ENCODE data around the gene C11orf87.

Gene C11orf87
- 0 to 2.8 (median 0) reads per million in 17 experiments for total RNA-seq

DNA sequence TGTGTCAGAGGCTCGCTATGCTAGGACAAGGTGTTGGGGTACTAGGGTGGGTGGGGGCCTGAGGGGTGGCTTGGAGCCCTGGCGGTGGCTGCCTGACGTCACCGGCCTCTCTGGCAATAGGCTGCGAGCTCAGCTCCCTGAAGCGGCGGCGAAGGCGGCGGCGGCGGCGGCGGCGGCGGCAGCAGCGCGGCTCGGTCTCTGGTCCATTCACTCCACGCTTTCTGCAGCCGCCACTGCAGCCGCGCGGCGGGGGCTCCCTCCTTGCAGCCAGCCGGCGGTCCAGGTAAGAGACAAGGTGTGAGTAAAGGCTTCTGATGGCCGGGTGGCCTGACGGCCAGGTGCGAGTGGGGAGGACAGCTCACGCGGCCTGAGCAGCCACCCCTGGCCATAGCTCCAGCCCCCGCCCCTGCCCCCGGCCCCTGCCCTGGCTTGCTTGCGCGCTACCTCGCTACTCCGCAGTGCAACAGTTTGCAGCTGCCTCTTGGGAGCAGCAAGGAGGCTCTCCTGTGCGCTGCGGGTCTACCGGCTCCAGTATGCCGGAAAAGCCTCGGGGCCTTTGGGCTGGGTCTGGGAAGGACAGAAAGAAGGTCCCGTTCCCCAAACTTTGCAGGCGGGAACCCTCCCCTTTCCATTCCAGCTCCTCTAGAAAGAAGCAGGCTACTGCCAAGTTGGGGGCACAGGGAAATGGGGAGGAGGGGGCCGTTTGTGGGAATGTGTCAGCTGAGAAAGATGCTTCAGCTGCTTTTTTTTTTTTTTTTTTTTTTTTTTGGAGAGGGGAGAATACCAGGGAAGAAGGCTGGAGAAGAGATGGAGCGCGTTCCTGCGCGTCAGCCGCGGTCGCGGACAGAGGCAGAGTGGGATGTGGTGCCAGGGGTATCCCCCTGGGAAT lies at the start of gene C11orf87:
C11orf87 (plus strand) TSS at position 210 of the 889 bp plus-strand sequence. CDS start 1,444 bp downstream, outside the sequence.
- DNase-seq, result no peak

DNA sequence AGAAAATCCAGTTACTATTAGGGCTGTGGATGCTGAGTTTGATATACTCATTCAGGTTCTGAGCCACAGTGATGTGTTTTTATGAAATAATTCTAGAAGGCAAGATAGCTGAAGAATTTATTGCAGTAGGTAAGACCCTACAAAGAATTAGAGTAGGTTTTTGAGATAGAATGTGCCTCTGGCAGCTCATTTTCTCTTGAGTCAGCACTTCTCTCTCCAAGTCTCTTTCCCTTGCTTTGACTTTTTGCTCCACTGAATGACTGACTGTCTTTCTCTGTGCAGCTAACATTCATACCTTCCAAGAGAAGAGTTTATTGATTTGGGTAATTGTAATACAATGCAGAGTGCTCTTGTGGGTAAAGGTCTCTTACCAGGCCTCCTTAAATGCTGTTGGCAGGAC lies 48.0 kb upstream of the C11orf87 start:
- no peak for DNase-seq

DNA sequence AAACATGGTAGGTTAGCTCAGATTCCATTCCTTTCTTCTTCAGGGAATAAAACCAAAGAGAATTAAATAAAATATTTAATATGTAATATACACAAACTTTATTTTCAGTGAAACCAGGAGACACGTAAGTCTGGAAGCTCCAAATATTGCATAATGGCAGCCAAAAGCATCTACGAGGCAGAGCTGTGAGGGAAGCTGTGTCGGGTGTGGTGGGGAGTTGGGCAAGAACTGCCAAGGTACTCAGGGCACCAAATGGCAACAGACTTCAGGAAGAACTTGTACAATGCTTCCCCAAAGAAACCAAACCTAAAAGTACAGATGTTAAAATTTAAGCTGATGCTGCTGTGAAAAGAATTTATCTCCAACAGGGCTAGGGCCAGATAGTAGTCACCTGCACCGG lies 47.5 kb upstream of the C11orf87 start:
- no peak for DNase-seq

DNA sequence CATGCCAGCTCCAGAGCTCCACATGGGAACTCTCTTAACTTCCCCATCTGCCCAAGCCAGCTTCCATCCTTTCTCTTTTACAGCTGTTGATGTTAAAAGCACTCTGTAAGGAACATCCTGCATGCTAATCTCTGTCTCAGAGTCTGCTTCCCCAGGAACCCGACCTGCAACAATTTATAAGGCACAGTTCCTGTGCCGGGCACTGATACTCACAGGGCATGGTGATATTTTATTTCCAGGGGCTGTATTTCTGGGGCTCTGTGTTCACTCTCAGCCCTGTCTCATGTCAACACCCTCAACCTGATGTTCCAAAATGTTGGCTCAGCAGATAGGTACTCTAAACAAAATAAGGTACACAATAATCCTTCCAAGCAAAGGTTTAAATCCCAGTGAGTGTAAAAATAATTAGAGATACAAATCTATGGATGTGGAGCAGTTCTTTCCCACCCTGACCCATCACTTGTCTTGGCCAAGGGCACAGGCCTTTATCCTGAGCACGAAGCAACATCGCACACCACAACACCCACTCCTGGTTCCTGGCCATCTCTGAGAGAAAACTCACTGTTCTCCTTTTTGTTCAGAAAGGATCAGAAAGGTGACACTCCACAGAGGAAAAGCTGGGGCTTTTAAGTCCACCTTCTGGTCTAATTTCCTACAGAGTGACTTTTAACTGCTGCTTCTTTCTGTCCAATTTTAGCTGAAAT lies 44.8 kb upstream of the C11orf87 start:
- DNase-seq, result no peak

GRCh38 chr11:109378034-109378433 lies 44.0 kb upstream of the C11orf87 start:
- DNase-seq, result no peak

DNA sequence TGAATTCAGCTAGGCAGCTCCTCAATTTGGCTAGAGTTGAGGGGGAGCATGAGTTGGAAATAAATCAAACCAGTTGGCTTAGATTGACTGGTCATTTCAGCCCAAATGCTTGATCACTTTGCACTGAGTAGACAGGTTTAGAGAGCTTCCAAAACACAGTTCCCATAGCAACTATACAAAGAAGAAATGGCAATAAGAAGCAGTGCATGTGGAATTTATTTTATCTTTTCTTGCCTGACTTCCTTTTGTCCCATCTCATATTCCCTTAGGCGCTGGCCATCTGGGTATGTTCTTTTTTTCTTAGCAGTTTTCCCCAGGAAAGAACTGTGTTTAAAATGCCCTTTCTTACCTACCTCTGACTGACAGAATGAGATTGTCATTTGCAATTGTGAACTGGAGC lies 38.7 kb upstream of the C11orf87 start:
- no peak for DNase-seq

- DNase-seq, result no peak
Measured at GRCh38 chr11:109384873-109385272, 37.1 kb upstream of the C11orf87 start.

- no peak for DNase-seq
Measured at GRCh38 chr11:109388982-109389381, 33.0 kb upstream of the C11orf87 start.

- DNase-seq, result no peak
Measured at GRCh38 chr11:109390752-109391151, 31.2 kb upstream of the C11orf87 start.

- no peak for DNase-seq
Measured at GRCh38 chr11:109401545-109401944, 20.4 kb upstream of the C11orf87 start.

DNA sequence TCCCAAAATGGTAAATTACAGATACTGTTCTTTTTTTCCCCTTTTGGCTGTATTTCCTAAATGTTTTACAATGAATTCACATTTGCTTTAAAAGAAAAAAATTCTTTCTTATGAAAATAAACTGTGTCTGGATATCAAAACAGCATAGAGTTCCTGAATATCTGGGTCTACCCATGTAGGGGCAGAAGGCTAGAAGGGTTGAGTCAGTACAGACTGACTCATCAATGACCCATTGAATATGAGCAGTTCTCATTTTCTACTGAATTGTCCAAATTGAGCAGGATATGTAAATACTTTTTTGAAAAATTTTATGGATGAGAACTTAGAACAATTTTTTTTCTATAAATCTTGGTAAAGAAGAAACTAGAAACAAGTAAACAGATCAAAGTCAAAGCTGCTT lies 16.3 kb upstream of the C11orf87 start:
- DNase-seq, result no peak

- DNase-seq, result no peak
Measured at GRCh38 chr11:109416601-109417000, 5.4 kb upstream of the C11orf87 start.

- DNase-seq, result no peak
Measured at GRCh38 chr11:109422870-109423465, 978 bp downstream of the C11orf87 start.

DNA sequence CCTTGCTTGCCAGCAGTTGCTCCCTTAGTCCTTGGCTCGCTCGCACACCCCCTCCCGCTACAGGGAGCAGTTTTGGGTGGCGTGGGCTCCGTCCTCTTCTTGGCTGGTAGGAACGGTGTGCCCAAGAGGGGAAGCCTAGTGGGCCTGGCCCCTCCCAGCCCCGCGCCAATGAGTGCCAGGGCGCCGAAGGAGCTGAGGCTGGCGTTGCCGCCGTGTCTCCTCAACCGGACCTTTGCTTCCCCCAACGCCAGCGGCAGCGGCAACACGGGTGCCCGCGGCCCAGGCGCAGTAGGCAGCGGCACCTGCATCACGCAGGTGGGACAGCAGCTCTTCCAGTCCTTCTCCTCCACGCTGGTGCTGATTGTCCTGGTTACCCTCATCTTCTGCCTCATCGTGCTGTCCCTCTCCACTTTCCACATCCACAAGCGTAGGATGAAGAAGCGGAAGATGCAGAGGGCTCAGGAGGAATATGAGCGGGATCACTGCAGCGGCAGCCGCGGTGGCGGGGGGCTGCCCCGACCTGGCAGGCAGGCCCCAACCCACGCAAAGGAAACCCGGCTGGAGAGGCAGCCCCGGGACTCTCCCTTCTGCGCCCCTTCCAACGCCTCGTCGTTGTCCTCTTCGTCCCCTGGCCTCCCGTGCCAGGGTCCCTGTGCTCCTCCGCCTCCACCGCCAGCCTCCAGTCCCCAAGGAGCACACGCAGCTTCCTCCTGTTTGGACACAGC lies 1.6 kb downstream of the C11orf87 start:
- DNase-seq, result no peak

- DNase-seq, result no peak
Measured at GRCh38 chr11:109424901-109425300, 2.9 kb downstream of the C11orf87 start.

DNA sequence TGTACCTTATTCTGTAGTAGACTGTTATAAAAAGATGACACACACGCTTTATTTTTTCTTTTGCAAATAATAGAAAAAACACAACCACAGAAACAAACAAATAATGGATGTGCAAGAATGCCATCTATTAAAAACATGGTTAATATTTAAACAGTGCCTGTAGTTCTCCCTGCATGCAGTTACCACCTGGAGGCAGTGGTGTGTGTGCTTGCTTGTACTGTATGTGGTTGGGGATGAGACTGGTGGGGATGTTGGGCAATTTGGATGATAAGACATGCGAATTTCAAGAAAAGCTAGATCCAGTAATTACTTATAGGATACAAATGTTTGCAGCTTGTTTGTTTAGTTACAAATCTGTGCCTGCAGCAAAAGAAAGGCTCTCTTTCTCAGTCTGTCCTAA lies 3.6 kb downstream of the C11orf87 start:
- DNase-seq, result no peak

DNA sequence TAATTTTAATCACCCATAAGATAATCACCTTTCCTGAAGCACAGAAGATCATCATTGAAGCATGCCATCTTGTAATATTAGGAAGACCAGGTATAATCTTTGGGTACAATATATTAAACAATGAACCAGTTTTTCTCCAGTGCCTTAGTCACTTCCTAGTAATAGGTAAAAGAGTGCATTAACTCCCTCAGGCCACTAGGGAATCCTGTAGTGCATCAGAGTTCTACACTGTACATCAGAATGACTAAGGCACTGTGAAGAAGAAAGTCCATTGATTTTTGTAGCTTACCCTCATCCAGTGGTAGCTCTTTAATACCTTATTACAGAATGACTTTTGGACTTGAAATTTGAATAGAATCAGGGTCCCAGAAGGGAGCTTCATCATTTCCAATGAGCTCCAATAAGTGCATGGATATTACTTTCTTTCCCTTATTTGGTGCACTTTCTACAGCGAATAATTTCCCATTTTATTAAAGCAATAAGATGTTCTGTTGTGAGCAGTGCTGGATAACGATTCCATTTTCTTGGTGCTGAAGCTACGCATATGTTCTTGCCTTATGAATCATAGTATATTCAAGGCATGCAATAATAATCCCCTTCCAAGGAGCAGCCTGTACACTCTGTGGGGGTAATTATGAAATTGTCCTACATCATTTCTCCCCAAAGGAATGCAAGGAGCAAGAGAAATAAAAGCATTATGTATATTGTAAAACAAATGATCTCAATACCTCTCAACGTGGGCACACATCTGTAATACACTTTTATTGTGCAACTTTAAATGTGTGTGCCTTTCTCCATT lies 4.7 kb downstream of the C11orf87 start:
- DNase-seq, result peak in 1 of 4 experiments; percentile 2

- no peak for DNase-seq
Measured at GRCh38 chr11:109432105-109432504, 10.1 kb downstream of the C11orf87 start.

DNA sequence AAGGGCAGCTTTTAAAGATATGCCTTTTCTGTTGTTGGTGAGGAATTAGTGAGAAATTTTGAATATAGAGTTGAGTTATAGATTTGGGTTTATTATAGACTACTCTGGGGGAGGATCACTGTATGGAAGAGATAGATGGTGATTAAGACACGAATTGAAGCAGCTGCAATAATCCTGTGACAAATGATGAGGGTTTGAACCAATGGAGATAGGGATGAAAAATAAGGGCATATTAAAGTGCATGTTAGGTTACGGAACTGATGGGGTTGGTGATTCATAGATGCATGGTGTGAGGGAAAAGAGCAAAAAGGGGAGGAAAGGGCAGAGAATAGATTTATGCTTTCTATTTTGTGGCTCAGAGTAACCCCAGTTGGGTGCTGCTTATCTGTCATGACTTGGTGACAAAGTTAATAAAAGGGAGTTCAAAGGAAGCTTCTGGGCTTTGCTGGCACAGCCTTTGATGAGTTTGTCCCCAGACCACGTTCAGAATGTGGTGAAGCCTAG lies 11.8 kb downstream of the C11orf87 start:
- DNase-seq, result no peak

DNA sequence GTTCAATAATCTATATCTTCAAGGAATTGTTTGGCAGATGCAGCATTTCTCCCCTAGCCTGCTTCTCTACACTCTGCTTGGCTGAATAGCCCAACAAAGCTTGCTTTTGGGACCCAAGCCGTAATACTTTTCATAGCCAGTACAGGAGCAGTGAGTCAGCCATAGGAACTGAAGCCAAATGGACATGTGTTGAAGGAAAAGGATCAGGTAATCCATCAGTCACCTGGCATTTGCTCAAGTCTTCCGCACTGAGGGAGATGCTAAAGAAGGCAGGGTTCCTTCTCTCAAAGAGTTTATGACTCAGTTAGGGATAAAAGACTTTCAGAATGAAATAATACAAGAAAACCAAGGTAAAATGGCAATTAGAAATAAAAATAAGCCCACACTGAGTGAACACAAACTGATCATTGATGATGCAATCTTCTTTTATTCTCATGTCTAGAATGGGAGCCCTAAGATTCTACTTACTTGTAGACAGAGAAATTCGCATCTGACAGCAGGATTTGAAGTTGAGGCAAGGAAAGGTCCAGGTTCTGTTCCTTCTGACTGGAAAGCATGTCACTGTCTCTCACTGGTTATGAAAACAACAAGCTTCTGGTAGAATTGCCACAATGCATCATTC lies 13.2 kb downstream of the C11orf87 start:
- DNase-seq, result no peak

DNA sequence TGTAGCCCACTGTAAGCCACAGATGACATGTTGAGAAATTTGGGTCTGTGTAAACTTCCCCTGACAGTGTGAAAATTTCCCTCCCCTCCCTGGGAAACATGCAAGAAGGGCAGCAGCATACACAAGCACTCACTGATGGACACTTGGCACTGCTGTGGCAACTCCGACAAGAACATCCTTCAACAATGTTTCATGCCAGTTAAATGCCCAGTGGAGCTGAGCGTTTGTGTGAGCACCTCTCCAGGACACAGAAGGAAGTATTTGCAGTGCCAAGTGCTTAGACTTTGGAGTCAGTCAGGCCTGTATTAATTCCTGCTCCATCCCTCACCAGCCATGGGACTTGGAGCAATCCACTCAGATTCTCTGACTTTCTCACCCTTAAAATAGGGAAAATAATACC lies 17.7 kb downstream of the C11orf87 start:
- no peak for DNase-seq
